K562 (cell line): ENCODE results near the gene HCST. TPM values are rescaled to one million over a fixed set of nuclear protein-coding genes. Genes with fewer than 3 reads are reported as not detected.

Source experiments
- ATAC-seq: fragments of 200-7000 bp; cut with Tn5 transposase; 3 replicates; pipeline ENCODE4 v1.9.1; 2020; ENCODE audit warnings: moderate library complexity
- BruUV-seq: library from RNA; stranded (reverse); fragments of 400-500 nt; replicated peaks from 2 replicates; lab custom pipeline; 2021; lab: Mats Ljungman, UMichigan
- CTCF ChIA-PET: fragments of 300-600 bp; formaldehyde crosslinking; extraction: SDS; loops from one replicate; lab custom pipeline; 2021; ENCODE audit warnings: low intra/inter-chr PET ratio; lab: Yijun Ruan, JAX
- POLR2A ChIA-PET: fragments of 300-600, 350-650 bp; sonication (Branson Sonifier 250); formaldehyde crosslinking; extraction: SDS; loops from one replicate; lab custom pipeline; 2021; ENCODE audit warnings: antibody characterized with exemption, inconsistent platforms; lab: Yijun Ruan, JAX
- DNase-seq, 4 experiments: peaks; one replicate each; pipeline versions ENCODE4 v3.0.0 to v3.0.0-alpha.2; 2011 to 2018; ENCODE audit warnings: low spot score in 3 of 4, mixed read lengths in 3 of 4; ENCODE audit errors: extremely low read depth in 1 of 4
- FAIRE-seq: peaks from 2 replicates; lab custom pipeline; 2011; peaks lifted over from hg19 to GRCh38; lab: Jason Lieb, UNC
- H2AFZ ChIP-seq: 2 replicates; pipeline ENCODE4 v1.6.0; 2011; ENCODE audit warnings: low read depth, low read length, control low read depth, inconsistent platforms
- H3K27ac ChIP-seq: fragments of 200-600 bp; 3 replicates; pipeline ENCODE4 v1.8.0; 2011; ENCODE audit warnings: low read depth, mild to moderate bottlenecking, control low read depth, inconsistent platforms, low read length, moderate library complexity, mixed read lengths; ENCODE audit errors: extremely low read depth
- H3K27me3 ChIP-seq, 2 experiments: fragments of 300-600 bp in 1 of 2; 2 replicates in 1 of 2; 3 replicates in 1 of 2; pipeline versions ENCODE4 v1.6.0 to v1.8.0; 2011; ENCODE audit warnings: inconsistent platforms in 2 of 2, low read length in 2 of 2, mild to moderate bottlenecking in 1 of 2, mixed read lengths in 1 of 2, moderate library complexity in 1 of 2; ENCODE audit not compliant: control insufficient read depth in 2 of 2, insufficient read depth in 2 of 2
- H3K36me3 ChIP-seq: fragments of 300-600 bp; 3 replicates; pipeline ENCODE4 v1.8.0; 2011; ENCODE audit warnings: mild to moderate bottlenecking, low read length, inconsistent platforms; ENCODE audit not compliant: control insufficient read depth, insufficient read depth
- H3K4me1 ChIP-seq, 2 experiments: fragments of 200-600 bp in 1 of 2; replicated peaks in 1 of 2; 2 replicates in 1 of 2; 3 replicates in 1 of 2; pipeline versions ENCODE4 v1.5.1 to v1.8.0; 2011; ENCODE audit warnings: inconsistent platforms in 2 of 2, low read length in 2 of 2, mild to moderate bottlenecking in 1 of 2, mixed read lengths in 1 of 2, moderate library complexity in 1 of 2; ENCODE audit not compliant: control insufficient read depth in 2 of 2, insufficient read depth in 2 of 2
- H3K4me2 ChIP-seq: 2 replicates; pipeline ENCODE4 v1.6.1; 2011; ENCODE audit warnings: low read length, control low read depth, inconsistent platforms, mixed read lengths; ENCODE audit not compliant: insufficient read depth
- H3K4me3 ChIP-seq: fragments of 200-600 bp; sonication (generic), shearing (Covaris generic); 2 replicates; pipeline ENCODE4 v1.5.1; 2016; ENCODE audit warnings: control low read depth, inconsistent platforms
- H3K79me2 ChIP-seq: fragments of 200-600 bp; 3 replicates; pipeline ENCODE4 v1.8.0; 2011; ENCODE audit warnings: low read length, inconsistent platforms; ENCODE audit not compliant: control insufficient read depth, insufficient read depth
- H3K9ac ChIP-seq, 2 experiments: 2 replicates each; pipeline versions ENCODE4 v1.6.0 to v1.6.1; 2011; ENCODE audit warnings: low read depth in 2 of 2, low read length in 2 of 2, control low read depth in 1 of 2, inconsistent platforms in 1 of 2, mild to moderate bottlenecking in 1 of 2, mixed read lengths in 1 of 2; ENCODE audit not compliant: insufficient read depth in 1 of 2
- H3K9me1 ChIP-seq: one replicate; pipeline ENCODE4 v1.6.0; 2011; ENCODE audit warnings: inconsistent platforms, mild to moderate bottlenecking, low read length, moderate library complexity; ENCODE audit not compliant: control insufficient read depth, insufficient read depth
- H3K9me3 ChIP-seq: replicated peaks from 2 replicates; pipeline ENCODE4 v1.5.1; 2011; ENCODE audit warnings: low read depth, low read length, inconsistent platforms; ENCODE audit not compliant: control insufficient read depth, insufficient read depth
- H4K20me1 ChIP-seq: replicated peaks from 2 replicates; pipeline ENCODE4 v1.6.1; 2011; ENCODE audit warnings: low read length, inconsistent platforms, mixed read lengths; ENCODE audit not compliant: control insufficient read depth, insufficient read depth
- CC2D1A ChIP-seq: fragments of 450-650 bp; IDR thresholded peaks from 2 replicates; pipeline ENCODE4 v1.6.1; 2017; ENCODE audit warnings: mild to moderate bottlenecking
- DEAF1 ChIP-seq: fragments of 450-650 bp; formaldehyde crosslinking; IDR thresholded peaks from 2 replicates; pipeline ENCODE4 v1.4.0; 2020; ENCODE audit warnings: mild to moderate bottlenecking, moderate library complexity
- E2F5 ChIP-seq: sonication (generic); formaldehyde crosslinking; IDR thresholded peaks from 2 replicates; pipeline ENCODE4 v1.8.0; 2022; ENCODE audit warnings: mild to moderate bottlenecking, missing genetic modification reagents
- EP300 ChIP-seq: IDR thresholded peaks from 2 replicates; pipeline ENCODE4 v1.6.1; 2012; ENCODE audit warnings: low read length, improper control_type of control experiment
- RAD21 ChIP-seq, 2 experiments: fragments of 250-450 bp in 1 of 2; fragments of 450-650 bp in 1 of 2; sonication (Bioruptor Pico) in 1 of 2; formaldehyde crosslinking in 1 of 2; IDR thresholded peaks in 1 of 2; conservative IDR thresholded peaks in 1 of 2; 2 replicates each; pipeline versions ENCODE4 v1.4.0 to v1.8.0; 2020 to 2022; ENCODE audit warnings: mild to moderate bottlenecking in 2 of 2, moderate library complexity in 1 of 2
- RCOR1 ChIP-seq, 2 experiments: IDR thresholded peaks; 2 replicates each; pipeline ENCODE4 v1.6.1; 2012; ENCODE audit warnings: low read depth in 2 of 2, low read length in 2 of 2, borderline replicate concordance in 1 of 2, improper control_type of control experiment in 1 of 2
- SMC3 ChIP-seq: conservative IDR thresholded peaks from 2 replicates; pipeline ENCODE4 v1.6.1; 2011; ENCODE audit warnings: low read depth, low read length, improper control_type of control experiment; ENCODE audit not compliant: insufficient read depth
- ZC3H11A ChIP-seq: IDR thresholded peaks from 2 replicates; pipeline ENCODE4 v1.6.1; 2012; ENCODE audit warnings: low read depth, low read length, improper control_type of control experiment
- ZNF134 ChIP-seq: fragments of 250-450 bp; sonication (Bioruptor Pico); conservative IDR thresholded peaks from 2 replicates; pipeline ENCODE4 v1.4.0; 2020
- WGBS: fragments of 100-300 bp; shearing (Covaris generic); methylation state at CpG from one replicate; pipeline ENCODE4 v1.1.6; 2016; ENCODE audit warnings: low coverage, mixed read lengths; ENCODE audit not compliant: insufficient coverage; ENCODE audit errors: missing lambda C conversion rate; 5-methylcytosine and 5-hydroxymethylcytosine counted together
- in situ Hi-C: fragments of 300-500 bp; cut with MboI; formaldehyde crosslinking; loops from 4 replicates; pipeline ENCODE4 v1.15.0; 2018; ENCODE audit warnings: inconsistent platforms, mixed read lengths
- intact Hi-C: fragments of 100-400 bp; cut with micrococcal nuclease; formaldehyde crosslinking; loops from 2 replicates; pipeline ENCODE4 v1.14.2; 2022
- polyA plus RNA-seq, 8 experiments: library from polyadenylated mRNA; depleted of rRNA in 4 of 8; stranded (reverse) in 5 of 8; unstranded in 3 of 8; fragments of >200 nt; fragmentation: Nextera tagmentation in 2 of 8; fragmentation: Illumina TruSeq in 1 of 8; extraction: Ambion mirVana in 2 of 8; extraction: Trizol in 1 of 8; gene quantifications; 2 replicates each; pipeline versions ENCODE4 v1.2.1 to v1.2.3, GENCODE V29; 2011 to 2014; ENCODE audit warnings: inconsistent platforms in 1 of 8, missing spikeins in 1 of 8
- total RNA-seq, 7 experiments: library from RNA; depleted of rRNA in 6 of 7; stranded (reverse); fragments of >200 nt in 6 of 7; fragmentation: Illumina TruSeq in 2 of 7; extraction: Trizol in 2 of 7; gene quantifications; 2 replicates each; pipeline versions ENCODE4 v1.2.1 to v1.2.3, GENCODE V29; 2011 to 2021; ENCODE audit warnings: low replicate concordance in 1 of 7

The HCST gene
- total and polyA plus RNA-seq, 9 of the 15 experiments (the other 6 are each of a cell fraction or from before 2014, with no cell fraction given) = 0.29 to 1.9 (median 0.95) TPM; not detected in 2

- ATAC-seq (peak; percentile 44; the same call in 1 of the 3 replicates), FAIRE-seq (peak; percentile 85), DNase-seq (peak; percentile 45 to 68 (median 52))
- Histone ChIP-seq H3K4me2 (no peak overlapping the region), H3K4me3 (no peak overlapping the region), H3K9me1 (no peaks in the 10 kb centered on the region), H3K27me3 (peaks cover 9 to 19% of the 10 kb centered on the region in 2 experiments; a peak in 4 of 5 replicates), H3K9me3 (no peaks in the 10 kb centered on the region), H3K36me3 (no peaks in the 10 kb centered on the region), H3K4me1 (peaks cover 8 to 12% of the 10 kb centered on the region in 2 experiments; a peak in 4 of 5 replicates), H3K9ac (no peak overlapping the region), H3K27ac (no peak overlapping the region), H4K20me1 (peaks cover 8% of the 10 kb centered on the region; the same call in 1 of the 2 replicates), H2AFZ (no peak overlapping the region), H3K79me2 (no peaks in the 10 kb centered on the region)
- intact Hi-C loops (loop anchor here (1.0 kb wide), 1 partner anchor 49 kb away; no protein-coding TSS in a partner anchor), in situ Hi-C loops (no loop called here)
- ChIA-PET POLR2A (interaction anchor here (0.7 kb wide), 1 partner anchor 12 kb away, joined by 3 read pairs; no protein-coding TSS in a partner anchor), CTCF (interaction anchor here (0.5 to 3.2 kb wide), 7 partner anchors 12 to 62 kb away, joined by 3 to 42 read pairs (median 5); no protein-coding TSS in a partner anchor)
- 3% methylated on average over 8 of the region's 8 CpGs for WGBS
- no TSS peak for BruUV-seq
- TF ChIP-seq CC2D1A (peak; percentile 27; the same call in 1 of the 2 replicates), RCOR1 (IDR thresholded peaks at IDR 0.05; ENCODE audit: borderline replicate concordance in 1 of 2, low read depth in 2 of 2, low read length in 2 of 2) (0 out of 4 replicates have a peak, but pooled peaks of 1 of the 2 experiments have one; percentile 8), ZC3H11A (peak; percentile 38; the same call in 1 of the 2 replicates), SMC3 (peak; percentile 68), RAD21 (CRISPR knock-in tag; conservative IDR thresholded peaks at IDR 0.05 in 1 of 2, IDR thresholded peaks at IDR 0.05 in 1 of 2) (peak; percentile 91 to 94), DEAF1 (CRISPR knock-in tag) (peak; percentile 90), E2F5 (CRISPR knock-in tag) (no peak), ZNF134 (no peak), EP300 (no peak)
Measured at GRCh38 chr19:35882114-35882832, 20.1 kb upstream of the HCST start.
